ENCODE data around the gene GPR135.

The GPR135 gene

GRCh38 chr14:59465316-59466135, at the start of gene GPR135:
Gene GPR135, minus strand, starts transcription at chr14:59465380. Its CDS starts 154 bp downstream, at chr14:59465226.
- peak; percentile 57 for DNase-seq

GRCh38 chr14:59511916-59512575, 46.9 kb upstream of the GPR135 start:
- peak; percentile 34 for DNase-seq

GRCh38 chr14:59510966-59511365, 45.8 kb upstream of the GPR135 start:
- DNase-seq = no peak

- no peak for DNase-seq
Observed at GRCh38 chr14:59510001-59510400, 44.8 kb upstream of the GPR135 start.

GRCh38 chr14:59509101-59509500, 43.9 kb upstream of the GPR135 start:
- DNase-seq = no peak

- no peak for DNase-seq
Observed at GRCh38 chr14:59507752-59508103, 42.5 kb upstream of the GPR135 start.

GRCh38 chr14:59507063-59507751, 42.0 kb upstream of the GPR135 start:
- peak; percentile 72 for DNase-seq

GRCh38 chr14:59503256-59503655, 38.1 kb upstream of the GPR135 start:
- no peak for DNase-seq

- DNase-seq = no peak
Observed at GRCh38 chr14:59500732-59501131, 35.6 kb upstream of the GPR135 start.

- DNase-seq = no peak
Observed at GRCh38 chr14:59492384-59492783, 27.2 kb upstream of the GPR135 start.

GRCh38 chr14:59490756-59491155, 25.6 kb upstream of the GPR135 start:
- no peak for DNase-seq

- DNase-seq = no peak
Observed at GRCh38 chr14:59484639-59485175, 19.5 kb upstream of the GPR135 start.

GRCh38 chr14:59483819-59484638, 18.8 kb upstream of the GPR135 start, which contains the start of the genes JKAMP and L3HYPDH:
Gene JKAMP, plus strand, starts transcription at chr14:59484517. Its CDS starts 73 bp downstream, at chr14:59484590.
Gene L3HYPDH, minus strand, starts transcription at chr14:59484408. Its CDS starts 92 bp downstream, at chr14:59484316.
- DNase-seq = peak; percentile 99

- no peak for DNase-seq
Observed at GRCh38 chr14:59483363-59483762, 18.2 kb upstream of the GPR135 start.

- DNase-seq = no peak
Observed at GRCh38 chr14:59482541-59483331, 17.6 kb upstream of the GPR135 start.

- no peak for DNase-seq
Observed at GRCh38 chr14:59481871-59482540, 16.8 kb upstream of the GPR135 start.

GRCh38 chr14:59481407-59481806, 16.2 kb upstream of the GPR135 start:
- no peak for DNase-seq

GRCh38 chr14:59480166-59480565, 15.0 kb upstream of the GPR135 start:
- DNase-seq = no peak

GRCh38 chr14:59478540-59478939, 13.4 kb upstream of the GPR135 start:
- DNase-seq = no peak

GRCh38 chr14:59475709-59476108, 10.5 kb upstream of the GPR135 start:
- no peak for DNase-seq

GRCh38 chr14:59474172-59474571, 9.0 kb upstream of the GPR135 start:
- DNase-seq = no peak

Data from stimulated activated CD8-positive, alpha-beta memory T cell treated with anti-CD3 and anti-CD28 coated beads, Interleukin-4, amount 100 ng/mL, for 48 hours (primary cell).